Stimulated activated CD8-positive, alpha-beta memory T cell treated with anti-CD3 and anti-CD28 coated beads, Interleukin-2, amount 100 ng/mL, for 1 hour (primary cell): ENCODE measurements around the gene EIF2S3B.

ENCODE experiments used
- DNase-seq, 2 donors: peaks; one replicate each; pipeline ENCODE4 v3.0.0-alpha.2; 2020; ENCODE audit warnings: low read depth in 2 of 2

The EIF2S3B gene

GRCh38 chr12:10554228-10554755, 48.6 kb downstream of the EIF2S3B start:
- peak in 1 of 2 donors; percentile 16 for DNase-seq

- DNase-seq: no peak
Observed at GRCh38 chr12:10554756-10555481, 49.2 kb downstream of the EIF2S3B start.

- DNase-seq: no peak
Observed at GRCh38 chr12:10557329-10557728, 51.6 kb downstream of the EIF2S3B start.

- DNase-seq: no peak
Observed at GRCh38 chr12:10557766-10558165, 52.1 kb downstream of the EIF2S3B start.
